GM21528 (cell line): Measurements from ENCODE around the gene MAP3K7.

ENCODE experiments used
- ATAC-seq: cut with Tn5 transposase; IDR thresholded peaks from one replicate; pipeline ENCODE4 v1.9.1; 2021; ENCODE audit warnings: mild to moderate bottlenecking, moderate library complexity; ENCODE audit not compliant: unreplicated experiment, low FRiP score

The MAP3K7 gene

DNA sequence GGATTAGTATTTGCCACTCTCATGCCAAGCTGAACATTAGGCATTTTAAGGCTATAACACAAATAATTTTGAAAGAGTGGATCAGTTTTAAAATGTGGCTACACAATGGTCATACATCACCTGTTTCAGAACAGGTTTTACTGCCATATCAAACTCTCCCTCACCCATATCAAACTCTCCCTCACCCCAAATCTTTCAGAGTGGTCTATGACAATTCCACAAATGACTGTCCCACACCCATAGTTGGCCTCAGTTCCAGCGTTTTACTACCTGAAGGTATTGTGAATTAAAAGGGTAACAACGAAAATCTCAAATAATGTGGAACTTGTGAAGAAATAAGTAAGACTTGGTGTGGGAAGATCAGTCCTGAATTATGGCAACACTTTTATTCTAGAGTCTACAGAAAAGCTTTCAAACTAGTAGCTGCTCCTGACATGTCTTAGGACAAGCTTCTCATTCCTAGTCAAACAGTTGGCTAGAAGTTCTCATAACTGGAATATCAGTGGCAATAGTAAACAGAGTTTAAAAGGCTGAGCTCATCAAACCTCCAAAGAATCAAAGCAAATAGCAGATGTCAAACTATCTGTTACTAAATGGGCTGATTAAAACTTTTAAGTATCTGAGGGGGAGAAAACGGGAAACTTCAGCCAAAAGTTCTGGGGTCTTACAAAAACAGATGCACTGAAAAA is 52.4 kb downstream of the MAP3K7 start:
- ATAC-seq: no peak

DNA sequence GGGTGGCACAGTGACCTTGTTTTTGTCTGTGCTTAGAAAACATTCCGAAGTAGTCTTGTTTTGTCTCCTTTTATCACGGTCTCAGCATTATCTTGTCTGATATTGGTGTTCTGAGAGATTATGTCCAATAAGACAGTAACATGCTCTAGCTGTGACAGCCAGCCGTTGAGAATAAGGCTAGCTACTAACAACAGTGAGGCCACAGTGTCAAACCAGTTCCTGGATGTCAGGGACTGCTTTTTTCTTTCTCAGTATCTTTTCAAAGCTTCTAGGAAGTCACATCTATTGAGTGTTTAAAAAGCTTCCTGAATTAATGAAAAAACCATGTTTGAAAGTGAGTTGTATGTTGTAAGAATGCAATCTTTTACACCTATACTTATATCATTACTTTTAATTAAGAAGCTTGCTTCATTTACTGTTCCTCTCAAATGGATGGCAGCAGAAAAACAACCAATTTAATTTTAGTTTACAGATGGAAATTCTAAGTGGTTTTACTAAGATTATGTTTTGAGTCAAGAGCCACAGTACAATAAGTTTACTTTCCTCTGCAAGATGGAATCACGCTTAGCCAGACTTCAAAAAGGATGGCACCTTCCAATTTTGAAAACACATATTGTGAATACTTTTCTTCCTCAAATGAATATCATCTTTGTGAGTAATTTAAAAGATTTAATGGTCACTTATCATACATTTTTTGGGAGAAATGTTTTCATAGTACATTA is 53.1 kb downstream of the MAP3K7 start:
- no peak for ATAC-seq

GRCh38 chr6:90530882-90531281 is 56.0 kb downstream of the MAP3K7 start:
- ATAC-seq: no peak

DNA sequence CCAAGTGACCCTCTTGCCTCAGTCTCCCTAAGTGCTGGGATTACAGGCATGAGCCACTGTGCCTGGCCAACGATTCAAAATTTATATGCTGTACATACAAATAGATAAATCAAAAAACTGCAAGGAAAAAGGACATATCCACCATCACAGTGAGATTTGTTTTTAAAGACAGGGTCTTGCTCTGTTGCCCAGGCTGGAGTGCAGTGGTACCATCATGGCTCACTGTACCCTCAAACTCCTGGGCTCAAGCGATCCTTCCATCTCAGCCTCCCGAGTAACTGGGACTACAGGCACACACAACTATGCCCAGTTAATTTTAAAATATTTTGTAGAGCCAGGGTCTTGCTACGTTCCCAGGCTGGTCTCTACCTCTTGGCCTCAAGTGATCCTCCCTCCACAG is 61.5 kb downstream of the MAP3K7 start:
- ATAC-seq: no peak

DNA sequence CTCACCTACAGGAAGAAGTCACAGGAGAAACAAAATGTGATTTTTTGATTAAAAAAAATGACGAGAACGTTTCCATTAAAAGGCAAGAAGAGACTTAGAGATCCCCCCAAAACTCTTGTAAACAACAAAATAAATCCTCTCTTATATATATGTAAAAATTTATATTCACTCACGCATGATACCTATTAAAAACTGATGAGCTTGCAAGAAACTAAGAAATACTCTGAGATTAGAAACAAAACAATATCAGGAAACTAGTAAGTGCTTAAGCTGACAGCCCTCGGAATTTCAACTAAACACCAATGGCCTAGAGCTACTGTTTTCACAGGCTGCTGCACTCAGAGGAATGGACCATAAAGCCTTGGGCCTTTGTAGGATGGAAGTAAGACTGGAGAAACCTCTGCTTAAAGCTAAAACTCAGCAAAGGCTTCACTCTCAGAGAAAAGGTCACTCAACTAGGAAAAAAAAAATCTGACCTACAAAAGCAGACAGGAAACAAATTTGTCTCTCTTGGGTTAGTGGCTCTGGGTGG is 63.0 kb downstream of the MAP3K7 start:
- no peak for ATAC-seq

DNA sequence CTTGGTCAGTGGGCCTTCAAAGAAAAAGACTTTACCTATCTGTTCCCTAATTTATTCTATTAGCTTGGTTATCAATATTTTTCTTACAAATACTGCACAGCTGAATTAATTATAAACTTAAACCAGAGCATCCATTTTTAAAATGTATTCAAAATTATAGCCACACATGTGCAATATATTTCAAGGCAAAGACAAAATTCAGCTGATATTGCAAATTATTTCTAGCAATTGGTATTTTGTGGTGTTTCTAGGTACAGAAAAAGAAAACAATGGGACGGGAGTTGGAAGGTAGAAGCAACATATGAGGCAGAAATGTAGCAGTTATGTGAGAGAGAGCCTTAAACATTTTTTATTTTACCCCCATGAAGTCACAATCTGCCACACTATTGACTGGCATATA is 64.9 kb downstream of the MAP3K7 start:
- no peak for ATAC-seq

DNA sequence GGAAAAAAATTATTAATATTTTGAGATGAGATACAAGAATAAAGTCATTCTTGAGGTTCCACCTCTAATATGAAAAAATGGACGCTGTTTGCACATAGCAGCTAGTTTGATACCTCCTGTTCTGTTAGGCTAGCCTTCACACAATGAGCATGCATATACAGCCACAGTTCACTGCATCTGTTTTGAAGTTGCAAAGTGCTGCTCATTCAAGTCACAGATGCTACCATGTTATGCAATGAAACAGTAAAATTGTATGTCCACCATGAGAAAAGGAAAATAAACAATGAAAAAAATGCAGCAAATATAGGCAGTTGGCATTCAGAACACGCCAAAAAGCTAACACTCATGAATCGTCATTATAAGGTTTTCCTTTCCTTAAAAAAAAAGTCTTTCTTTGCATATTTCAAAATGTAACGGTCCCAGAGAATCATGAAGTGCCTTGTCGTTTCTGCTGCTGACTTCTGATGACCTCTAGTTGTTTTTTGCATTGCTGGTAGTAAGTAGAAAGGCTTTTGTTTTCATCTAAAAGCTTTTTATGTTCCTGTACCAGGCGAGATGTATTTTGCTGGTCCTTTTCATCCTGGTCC is 70.7 kb downstream of the MAP3K7 start:
- ATAC-seq: no peak

- no peak for ATAC-seq
These were observed 72.4 kb downstream of the MAP3K7 start for GRCh38 chr6:90514496-90514895.

GRCh38 chr6:90508753-90509152 is 78.1 kb downstream of the MAP3K7 start:
- no peak for ATAC-seq

DNA sequence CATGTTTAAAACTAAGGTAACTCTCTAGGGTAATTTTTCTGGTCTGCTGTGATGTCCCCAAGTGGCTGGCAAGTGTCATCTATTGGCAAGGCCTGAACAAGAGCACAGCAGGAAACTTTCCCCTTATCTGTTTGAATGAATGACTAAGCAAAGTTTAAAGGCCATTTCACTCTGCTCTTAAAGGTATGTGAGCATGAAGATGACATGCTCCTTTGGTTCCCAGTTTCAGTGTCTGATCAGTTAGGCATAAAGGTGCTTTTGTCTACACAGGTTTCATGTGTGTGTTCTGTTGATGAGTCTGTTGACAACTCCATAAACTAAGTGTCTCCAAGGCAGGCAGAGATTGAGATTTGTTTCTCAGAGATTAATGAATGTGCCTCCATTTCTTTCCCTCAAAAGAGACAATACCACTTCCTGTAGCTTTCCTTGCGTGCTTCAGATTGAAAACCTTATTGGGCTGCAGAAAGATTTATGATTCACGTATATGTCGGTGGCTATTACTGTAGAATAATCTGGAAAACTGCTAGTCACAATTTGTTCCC is 83.9 kb downstream of the MAP3K7 start:
- ATAC-seq: no peak

DNA sequence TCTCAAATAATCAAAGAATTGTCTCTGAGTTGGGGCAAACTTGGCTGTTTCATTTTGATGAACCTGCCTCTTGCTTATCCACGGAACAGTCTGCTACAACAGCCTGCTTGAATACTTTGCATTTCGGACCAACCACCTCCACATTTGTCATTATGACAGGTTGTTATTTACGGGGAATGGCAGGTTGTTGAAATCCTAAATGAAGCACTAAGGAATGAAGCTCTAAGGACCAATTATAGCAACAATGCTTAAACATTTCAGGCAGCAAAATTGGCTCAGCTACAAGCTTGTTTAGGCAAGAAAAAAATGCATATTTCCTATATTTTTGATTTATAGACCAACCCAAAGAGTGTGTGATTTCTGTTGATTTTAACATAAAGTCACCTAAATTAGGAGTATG is 84.5 kb downstream of the MAP3K7 start:
- ATAC-seq: no peak

DNA sequence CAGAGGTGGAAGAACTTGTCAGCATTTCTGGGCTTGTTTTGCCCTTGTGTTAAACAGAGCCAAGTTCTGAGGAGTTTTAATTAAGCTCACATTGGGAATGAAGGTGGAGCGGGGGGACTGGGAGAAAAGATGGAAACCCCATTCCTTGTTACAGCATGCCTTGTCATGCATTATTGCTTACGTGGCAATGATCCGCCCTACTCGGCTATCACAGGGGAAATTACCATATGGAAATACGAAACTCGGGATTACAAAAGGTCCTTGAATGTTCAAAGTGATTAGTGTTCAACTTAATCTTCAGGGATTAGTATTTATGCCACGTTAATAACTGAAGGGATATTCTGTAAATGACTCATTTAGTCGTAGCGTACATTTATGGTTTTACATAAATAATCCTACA is 86.4 kb downstream of the MAP3K7 start:
- ATAC-seq: no peak

DNA sequence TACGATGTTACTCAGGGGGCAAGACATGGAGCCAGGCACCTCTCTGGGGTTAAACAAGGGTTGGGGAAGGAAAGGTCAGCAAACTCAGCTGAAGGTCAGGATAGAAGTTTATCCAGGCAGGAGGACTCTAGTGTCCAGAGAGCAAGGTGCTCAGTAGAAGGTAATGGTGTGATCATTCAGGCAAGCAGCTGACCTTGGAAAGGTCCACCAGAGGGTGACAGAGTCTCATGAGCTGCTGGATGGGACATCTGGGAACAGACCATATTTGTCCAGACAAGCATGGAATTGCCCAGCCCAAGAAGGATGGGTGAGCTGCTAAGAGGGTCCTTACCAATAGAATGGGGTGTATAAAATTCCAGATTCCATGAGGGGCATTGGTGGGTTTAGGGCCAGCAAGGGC is 89.5 kb downstream of the MAP3K7 start:
- ATAC-seq: no peak

DNA sequence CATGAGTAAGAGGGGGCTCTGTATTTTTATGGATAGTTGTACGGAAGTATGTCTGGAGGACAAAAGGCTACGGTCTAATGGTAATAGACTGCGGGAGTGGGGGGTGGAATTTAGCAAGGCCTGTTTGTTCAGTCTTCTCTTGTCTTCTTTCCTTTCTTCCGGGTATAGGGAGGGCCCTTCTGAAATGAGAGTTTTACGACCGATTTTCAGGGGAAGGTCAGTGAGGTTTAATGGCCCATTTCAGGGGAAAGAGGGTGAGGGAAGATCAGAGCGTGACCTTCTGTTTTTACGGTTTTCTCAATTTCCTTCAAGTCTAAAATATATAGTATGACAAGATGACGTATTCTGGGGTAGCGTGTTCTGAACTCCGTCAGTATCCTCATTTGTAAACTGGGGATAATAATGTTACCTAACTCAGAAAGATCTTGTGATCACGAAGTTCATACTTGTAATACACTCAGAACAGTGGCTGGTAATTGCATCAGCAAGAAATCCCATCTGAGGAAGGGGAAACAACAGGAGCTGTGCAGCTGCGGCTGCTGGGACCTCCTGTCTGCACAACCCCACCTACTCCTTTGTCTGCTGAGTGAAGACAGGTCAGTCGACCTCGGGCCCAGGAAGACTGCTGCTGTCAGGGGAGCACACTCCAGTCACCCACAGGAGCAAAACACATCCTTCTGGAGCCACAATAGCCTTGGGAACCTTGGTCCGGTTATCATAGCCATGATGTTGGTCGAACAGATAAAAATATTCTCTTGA is 90.4 kb downstream of the MAP3K7 start:
- no peak for ATAC-seq

DNA sequence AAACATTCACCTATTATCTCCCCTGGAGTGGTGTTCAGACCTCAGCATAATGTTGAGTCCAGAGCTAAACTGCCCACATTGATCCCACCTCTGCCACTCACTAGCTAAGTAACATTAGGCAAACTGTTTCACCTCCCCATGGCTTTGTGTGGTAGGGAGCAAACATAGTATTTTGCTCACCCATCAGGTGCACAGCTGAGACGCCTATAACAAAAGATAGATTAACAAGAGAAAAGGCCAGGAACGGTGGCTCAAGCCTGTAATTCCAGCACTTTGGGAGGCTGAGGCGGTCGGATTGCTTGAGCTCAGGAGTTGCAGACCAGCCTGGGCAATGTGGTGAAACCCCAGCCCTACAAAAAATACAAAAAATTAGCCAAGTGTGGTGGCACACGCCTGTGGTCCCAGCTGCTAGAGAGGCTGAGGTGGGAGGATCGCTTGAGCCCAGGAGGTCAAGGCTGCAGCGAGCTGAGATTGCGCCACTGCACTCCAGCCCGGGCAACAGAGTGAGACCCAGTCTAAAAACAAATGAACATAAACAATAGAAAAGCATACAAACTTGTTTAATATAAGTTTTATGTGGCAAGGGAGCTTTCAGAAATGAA is 91.6 kb downstream of the MAP3K7 start:
- ATAC-seq: no peak

DNA sequence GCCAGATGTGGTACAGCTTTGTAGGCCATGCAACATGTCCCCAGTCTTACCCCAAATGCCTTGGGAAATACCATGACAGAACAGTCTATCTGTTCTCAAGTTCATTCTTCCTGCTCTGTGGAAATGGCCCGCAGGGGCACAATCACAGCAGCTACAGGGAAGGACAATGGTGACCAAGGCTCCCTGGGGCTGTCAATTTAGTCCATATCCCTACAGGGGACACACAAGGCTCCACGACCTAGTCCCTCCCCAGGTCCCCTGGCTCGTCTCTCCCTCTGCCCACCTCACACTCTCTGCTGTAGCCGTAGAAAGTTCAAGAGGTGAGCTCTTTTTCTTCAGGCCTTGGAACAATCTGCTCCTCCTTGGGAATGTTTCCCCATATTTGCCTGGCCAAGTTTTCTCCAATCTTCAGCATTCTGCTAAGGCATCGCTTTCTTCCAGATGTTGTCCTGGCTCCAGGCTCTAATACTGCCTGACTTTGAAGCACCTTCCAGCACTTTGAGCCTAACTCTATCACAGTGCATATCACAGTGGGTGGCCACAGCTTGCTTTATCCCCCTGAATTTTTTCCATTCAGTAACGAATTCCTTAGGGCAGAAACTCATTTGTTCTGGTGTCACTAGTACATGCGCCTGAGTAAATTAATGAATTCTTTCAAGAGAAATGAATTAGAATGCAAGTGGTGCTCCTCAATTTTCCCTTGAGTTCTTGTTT is 92.6 kb downstream of the MAP3K7 start:
- no peak for ATAC-seq

DNA sequence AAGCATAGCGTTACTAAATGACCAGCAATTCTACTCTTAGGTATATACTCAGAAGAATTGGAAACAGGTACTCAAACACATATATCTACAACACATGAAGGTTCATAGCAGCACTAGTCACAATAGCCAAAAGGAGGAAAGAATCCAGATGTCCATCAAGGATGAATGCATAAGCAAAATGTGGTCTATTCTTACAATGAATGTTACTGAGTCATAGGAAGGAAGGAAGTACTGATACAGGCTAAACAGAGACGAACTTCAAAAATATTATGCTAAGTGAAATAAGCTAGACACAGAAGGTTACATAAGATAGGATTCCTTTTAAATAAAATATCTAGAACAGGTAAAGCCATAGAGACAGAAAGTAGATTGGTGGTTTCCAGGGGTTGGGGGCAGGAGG is 93.5 kb downstream of the MAP3K7 start:
- no peak for ATAC-seq

GRCh38 chr6:90492798-90493197 is 94.1 kb downstream of the MAP3K7 start:
- no peak for ATAC-seq

DNA sequence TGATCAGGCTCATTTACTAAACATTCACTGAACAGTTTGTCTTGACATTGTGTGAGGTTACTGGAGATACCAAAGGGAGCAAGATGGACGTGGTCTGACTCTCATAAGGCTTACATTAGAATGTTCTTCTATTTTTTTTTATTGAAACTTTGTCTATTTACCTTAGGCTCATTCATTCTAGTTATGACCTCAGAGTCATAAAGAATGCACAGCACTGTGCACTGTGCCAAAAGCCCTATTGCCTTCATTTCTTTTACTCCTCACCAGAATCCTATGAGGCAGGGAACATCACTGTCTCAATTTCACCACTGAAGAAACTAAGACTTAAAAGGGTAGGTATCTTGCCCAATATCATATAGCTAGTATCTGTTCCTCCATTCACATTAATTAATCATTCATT is 94.5 kb downstream of the MAP3K7 start:
- ATAC-seq: no peak
